Left renal pelvis (tissue), 4 donors: Measurements from ENCODE around the gene MACROD2. TPM values are rescaled to one million over a fixed set of nuclear protein-coding genes. Genes with fewer than 3 reads are reported as not detected.
"Not testable (repeated sequence)": the region's sequence is repeated elsewhere in the genome, so short reads cannot be mapped to it uniquely, and the experiment has no call there.

ENCODE experiments used
- DNase-seq, 4 donors: peaks; one replicate each; pipeline ENCODE4 v3.0.0-alpha.2; 2013; ENCODE audit warnings: low read depth in 4 of 4, low spot score in 3 of 4
- polyA plus RNA-seq, 4 donors: library from polyadenylated mRNA; unstranded; fragments of 120-200 nt; gene quantifications; one replicate each; pipeline ENCODE4 v1.2.1, GENCODE V29; 2013; ENCODE audit not compliant: insufficient read length in 4 of 4

The MACROD2 gene
- polyA plus RNA-seq, 4 donors: 7.0 to 17.8 (median 12.7) TPM

DNA sequence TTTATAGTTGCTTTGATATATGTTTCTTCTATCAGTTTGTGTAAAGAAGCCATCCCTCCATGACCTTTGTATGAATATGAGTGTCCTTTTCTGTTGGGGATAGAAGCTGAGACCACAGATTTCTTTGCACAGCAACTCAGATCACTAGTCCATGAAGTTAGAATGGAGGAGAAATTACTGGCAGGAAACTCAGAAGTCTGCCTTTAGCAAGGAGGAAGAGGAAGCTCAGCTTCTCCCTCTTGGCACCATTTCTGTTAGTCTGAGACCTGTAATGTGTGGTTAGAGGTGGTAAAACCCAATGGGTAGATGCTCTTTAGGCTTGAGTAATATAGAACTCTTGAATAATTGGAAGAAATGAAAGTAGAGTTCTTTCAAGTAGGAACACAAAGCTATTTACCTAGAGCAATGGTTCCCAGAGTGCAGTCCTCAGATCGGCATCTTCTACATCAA is 1337.4 kb downstream of the MACROD2 start:
- DNase-seq: no peak

DNA sequence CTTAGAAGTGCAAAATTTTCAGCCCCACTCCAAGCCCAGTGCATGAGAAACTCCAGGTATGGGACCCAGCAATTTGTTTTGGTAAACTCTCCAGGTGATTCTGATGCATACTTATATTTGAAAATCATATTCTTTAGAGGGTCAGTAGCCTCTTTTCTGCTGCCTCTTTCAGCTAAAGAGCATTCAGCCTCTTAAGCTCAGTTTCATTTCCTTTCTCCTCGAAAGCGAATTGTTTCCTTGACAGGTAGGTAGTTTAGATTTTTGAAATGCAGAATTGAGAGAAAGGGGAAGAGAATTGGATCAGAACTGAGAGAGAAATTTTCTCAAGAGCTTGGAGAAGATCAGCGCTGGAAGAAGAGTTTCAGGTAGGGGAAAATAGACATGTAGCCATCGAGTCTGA is 1337.9 kb downstream of the MACROD2 start:
- no peak for DNase-seq

DNA sequence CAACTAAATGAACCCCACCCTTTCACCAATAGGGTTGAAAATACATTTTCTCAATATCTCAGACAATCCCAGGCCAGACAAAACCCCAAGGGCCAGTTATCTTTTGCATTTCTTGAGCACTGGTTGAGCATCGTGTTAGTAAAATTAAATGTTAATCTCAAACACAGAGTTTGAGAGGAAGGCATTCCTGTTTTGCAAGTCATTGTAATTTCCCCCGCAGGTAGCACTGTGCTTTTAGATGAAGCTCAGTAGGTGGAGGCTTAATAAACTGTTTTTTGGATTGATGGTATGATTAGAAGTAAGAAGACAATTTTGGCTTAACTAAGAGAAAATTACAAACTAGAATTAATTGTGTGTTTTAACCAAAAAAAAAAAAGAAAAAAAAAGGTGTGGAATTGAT is 1340.7 kb downstream of the MACROD2 start:
- no peak for DNase-seq

DNA sequence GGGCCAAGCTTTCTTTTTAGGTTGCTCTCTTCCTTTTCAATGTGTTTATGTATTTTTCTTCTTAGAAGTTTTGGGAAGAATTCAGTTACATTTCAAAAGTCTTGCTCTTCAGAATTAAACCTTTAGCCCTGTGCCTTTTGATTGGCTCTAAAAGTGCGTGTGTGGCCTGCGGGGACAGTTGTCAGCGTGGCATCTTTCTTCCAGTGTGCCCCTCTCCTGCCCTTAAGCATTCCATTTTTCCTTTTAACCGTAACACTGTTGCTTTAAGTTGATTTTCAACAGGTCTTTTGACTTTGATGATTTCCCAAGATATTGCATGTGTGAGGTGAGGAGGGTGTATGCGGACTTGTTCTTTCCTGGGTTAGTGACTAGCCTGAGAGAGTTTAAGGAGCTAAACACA is 1341.2 kb downstream of the MACROD2 start:
- DNase-seq: no peak

DNA sequence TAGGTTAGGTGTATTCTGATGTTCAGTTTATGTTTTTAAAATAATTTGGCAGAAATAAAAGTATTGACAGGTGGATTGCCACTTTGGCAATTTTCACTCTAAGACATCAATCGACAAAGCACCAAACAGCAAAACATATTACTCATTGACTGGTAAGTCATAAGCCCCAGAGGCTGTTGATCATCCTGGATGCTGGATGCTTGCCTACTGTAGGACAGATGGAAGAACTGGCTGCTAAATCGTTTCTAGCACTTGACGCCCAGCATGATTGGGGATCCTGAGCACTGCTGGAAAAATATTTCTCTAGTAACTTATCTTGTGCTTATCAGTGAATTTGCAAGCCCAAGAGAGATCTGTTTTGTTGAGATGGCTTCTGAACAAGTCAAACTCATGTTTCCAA is 1343.9 kb downstream of the MACROD2 start:
- DNase-seq: no peak

DNA sequence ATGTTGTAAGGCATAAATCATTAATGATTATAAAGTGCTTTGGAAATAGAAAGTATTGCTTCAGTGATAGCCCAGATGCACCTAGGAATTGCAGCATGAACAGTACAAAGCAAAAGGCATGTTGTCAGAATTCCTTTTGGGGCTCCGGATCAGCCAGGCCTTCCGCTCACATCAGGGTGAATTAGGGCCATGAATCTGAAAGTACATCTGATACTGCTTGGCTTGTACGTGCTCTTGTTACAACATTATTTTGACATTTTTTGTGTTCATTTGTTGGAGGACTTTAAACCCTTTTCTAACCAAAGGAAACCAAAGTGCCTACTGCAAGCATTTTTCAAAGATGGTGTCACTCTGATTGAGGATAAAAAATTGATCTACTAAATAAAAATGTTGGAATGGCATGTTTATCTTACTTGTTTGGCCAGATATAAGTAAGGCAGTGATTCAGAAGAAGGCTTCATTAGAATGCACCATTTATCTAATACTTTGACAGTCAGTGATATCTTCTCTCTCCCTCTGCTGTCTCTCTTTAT is 1347.7 kb downstream of the MACROD2 start:
- no peak for DNase-seq

DNA sequence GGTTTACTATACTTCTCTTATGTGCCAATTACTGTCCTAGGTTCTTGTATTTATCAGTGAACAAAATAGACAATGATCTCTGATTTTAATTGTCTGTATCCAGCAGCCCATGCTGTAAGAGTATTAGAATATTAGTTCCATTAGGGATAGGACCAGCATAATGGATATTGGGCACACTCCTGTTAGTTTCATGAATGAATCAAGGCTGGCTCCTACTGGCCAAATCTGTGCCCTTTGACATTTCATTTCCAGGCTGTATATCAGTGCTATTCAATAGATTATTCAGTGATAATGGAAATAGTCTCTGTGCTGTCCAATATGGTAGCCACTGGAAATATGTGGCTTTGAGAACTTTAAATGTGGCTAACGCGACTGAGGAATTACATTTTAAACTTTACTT is 1350.0 kb downstream of the MACROD2 start:
- no peak for DNase-seq

DNA sequence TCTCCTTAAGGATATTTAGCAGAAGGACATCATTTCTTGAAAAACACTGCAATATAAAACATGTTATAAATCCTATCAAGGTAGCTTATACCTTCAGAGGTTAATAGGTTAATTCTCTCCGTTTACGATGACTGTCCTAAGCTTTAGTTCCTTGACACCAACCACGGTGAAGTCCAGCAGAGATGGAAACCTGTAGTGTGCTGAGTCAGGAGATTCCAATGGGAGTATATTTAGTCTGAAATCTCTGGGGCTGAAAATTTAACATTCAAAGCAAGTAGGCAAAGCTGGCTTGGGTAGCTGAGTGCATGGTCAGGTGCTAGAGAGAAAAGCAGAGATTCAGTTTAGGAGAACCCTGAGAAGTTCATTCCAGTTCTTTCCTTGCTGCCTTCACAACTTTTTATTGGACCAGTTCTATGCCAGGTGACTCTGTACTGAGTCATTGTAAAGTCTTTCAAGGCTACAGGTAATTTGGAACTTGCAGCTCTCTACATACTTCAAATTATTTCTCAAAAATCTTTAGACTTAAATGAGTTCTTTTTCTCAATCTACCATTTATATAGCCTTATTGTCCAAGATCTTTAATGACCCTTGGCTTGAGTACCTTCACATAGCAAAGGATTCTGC is 1351.5 kb downstream of the MACROD2 start:
- DNase-seq: no peak

DNA sequence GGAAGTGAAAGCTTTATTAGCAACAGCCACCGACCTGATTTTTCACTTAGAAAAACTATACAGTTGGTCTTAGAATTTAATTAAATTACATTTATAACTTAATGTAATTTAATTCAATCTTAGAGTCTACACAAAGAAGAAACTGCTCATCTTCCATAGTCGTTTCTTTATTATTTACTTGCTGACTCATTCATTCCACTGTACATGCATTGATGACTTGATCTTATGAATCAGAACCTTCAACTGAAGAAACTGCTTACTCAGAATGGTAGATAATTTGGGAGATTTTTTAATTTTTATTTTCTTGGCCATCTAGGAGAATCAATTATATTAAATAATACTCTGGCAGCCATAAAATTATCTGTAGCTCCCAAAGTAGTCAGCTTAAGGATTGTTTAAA is 1363.7 kb downstream of the MACROD2 start:
- DNase-seq: no peak

DNA sequence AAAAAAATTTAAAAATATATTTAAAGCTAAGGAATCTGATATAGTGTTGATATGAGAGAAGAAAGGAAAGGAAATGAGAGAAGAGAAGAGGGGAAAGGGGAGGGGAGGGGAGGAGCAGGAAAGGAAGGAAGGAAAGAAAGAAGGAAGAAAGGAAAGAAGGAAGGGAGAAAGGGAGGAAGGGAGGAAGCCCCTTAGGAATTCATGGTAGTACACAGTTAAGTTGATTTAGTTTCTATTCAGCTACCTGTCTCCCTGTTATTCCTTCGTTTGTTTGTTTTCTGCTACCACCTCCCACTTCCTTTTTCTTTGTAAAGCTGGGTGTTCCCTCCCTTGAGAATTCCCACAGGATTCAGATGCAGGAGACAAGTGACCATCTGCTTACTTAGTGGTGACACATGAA is 1367.5 kb downstream of the MACROD2 start:
- no peak for DNase-seq

DNA sequence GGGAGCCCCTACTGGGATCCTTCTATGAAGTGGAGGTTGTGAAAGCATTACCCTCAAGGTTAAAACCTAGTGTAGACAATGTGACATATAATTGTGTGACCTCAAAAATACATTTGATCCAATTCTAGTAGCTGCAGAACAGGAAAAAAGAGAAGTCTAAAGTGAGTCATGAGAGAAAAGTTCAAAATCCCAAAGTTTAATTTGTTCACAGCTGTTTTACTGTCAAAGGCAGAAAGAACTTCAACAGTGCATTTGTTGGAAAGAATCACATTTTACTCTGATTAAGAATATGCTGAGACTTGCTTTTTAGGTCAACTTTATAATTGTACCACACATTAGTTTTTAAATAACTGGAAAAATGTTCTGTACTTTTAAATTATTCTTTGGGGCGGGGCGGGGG is 1369.5 kb downstream of the MACROD2 start:
- DNase-seq: no peak

DNA sequence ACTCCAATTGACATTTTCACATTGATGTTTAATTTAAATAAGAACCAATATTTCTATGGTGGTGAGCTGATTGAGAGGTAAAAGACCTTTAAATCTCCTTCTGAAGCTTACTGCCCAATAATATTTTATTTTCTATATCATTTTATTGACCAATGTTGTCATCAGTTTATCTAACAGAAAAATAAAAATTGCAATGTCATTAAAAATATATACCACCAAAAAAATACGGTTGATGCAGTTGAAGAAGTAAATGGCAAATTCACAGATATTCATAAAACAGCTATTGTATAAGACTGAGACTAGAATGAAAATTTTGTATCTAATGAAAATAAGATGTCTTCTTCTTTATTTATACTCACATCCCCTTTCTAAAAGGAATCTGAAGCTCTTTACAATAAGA is 1375.1 kb downstream of the MACROD2 start:
- DNase-seq: no peak

DNA sequence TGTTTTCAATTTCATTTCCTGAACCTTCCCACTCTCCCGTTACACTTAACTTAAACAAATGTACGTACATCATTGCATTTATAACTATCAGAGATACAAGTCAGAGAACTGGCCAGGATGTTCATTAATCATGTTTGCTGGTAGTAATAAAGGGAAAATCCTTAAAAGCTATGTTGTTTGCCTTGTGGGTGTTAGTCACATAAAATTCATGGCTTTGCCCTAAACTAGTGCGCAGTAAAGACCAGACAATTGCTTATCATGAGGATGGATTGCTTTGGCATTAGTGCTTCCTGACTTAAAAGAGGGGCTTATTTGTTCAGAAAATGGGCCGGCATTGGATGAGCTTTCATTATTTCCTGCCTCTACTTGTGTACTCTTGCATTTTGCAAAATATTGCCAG is 1379.4 kb downstream of the MACROD2 start:
- DNase-seq: no peak

DNA sequence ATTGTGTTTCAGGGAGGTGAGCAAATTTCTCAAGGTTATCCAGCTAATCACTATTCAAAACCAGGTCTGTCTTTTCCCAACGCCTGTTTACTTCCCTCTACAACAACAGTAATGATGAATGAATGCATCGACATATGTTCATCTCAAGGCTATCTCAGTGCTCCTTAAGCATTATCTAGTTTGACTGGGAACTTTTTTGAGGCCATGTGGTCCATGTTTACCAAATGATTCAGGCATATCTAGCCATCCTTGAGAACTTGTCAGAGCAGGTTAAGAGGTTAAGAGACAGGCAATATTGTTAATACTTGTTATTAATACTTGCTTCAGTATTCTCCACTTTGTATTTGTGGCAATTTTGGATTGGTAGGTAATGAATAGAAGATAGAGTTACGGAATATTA is 1380.5 kb downstream of the MACROD2 start:
- DNase-seq: no peak

DNA sequence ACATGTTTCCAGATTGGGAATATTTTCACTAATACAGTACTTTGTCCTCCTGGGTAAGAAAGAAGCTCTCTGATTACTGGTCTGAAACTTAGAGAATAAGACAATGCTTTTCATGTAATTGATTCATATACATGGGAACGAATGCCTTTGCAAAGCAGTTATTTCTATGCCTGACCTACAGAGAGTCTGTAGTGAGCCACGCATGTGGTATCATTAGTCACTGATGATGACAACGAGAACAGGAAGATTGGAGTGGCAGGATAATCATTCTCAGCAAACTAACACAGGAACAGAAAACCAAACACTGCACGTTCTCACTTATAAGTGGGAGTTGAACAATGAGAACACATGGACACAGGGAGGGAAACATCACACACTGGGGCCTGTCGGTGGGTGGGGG is 1382.3 kb downstream of the MACROD2 start:
- not testable (repeated sequence) for DNase-seq

DNA sequence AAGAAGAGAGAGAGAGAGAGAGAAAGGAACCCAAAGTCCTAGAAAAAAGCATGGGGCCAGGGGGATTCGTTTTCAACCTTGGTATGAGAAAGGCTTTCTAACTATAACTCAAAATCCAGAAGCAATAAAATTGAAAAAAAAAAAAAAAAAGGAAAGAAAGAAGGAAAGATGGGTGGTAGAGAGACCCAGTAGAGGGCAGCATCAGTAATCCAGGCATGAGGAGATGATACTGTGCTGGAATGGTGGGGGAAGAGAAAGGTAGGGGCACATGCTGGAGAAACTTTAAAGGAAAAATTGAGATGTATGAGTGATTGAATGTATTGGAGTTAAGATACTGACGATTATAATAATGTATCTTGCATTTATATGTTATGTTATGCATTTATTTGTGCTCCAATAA is 1382.8 kb downstream of the MACROD2 start:
- DNase-seq: no peak

DNA sequence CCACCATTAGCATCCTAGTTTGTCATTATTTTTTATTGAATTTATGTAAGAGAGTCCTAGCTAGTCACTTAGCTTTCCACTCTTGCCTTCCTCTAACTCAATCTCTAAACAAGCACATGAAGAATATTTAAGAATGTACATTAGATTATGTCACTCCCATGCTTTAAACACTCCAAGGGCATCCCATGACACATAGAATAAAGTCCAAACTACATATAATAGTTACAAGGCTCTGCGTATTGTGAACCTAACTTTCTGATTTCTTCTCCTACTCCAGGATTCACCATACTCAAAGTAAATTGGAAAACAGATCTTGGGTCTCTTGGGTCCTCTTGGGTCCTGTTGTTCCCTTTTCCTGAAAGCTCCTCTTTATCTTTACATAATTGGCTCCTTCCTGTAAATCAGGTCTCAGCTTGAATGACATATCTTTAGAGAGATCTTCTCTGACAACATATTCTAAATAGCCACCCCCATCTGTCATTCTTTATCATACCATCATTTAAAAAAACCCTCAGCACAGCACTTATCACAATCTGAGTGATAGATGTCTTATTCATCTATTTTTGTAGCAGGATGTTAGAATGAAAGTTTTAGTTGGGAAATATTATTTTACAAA is 1384.5 kb downstream of the MACROD2 start:
- no peak for DNase-seq

DNA sequence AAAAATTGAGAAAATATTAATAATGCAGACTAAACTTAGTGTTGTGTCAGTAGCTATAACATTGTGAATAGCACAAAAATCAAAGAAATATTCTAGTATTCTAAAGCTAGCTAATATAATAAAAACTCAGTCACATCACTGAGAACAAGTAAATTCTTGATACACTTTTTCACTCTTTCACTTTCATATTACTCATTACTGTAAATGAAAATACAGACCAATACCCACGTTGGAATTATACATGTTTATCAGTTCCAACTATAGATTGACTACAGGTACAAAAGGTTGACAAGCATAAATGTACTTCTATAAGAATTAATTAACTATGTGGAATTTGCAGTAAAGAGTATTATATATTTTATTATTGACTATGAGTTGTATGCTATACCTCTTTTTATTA is 1385.5 kb downstream of the MACROD2 start:
- no peak for DNase-seq

DNA sequence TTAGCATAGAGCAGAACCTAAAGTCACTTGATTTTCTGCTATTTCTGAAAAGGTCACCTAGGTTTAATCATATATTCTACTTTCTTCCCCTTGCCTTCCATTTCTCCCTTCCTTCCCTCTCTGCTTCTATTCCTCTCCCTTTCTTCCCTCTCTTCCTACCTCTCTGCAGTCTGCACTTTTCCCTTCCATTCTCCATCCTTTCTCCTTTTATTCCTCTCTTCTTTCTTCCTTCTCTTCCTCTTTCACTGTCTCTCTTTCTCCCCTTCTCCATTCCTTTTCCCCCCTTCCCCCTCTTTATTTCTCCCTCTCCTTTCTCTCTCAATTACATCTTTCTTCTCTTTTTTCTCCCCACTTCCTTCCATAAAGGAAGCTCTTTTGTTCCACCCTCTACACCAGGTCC is 1391.9 kb downstream of the MACROD2 start:
- no peak for DNase-seq

DNA sequence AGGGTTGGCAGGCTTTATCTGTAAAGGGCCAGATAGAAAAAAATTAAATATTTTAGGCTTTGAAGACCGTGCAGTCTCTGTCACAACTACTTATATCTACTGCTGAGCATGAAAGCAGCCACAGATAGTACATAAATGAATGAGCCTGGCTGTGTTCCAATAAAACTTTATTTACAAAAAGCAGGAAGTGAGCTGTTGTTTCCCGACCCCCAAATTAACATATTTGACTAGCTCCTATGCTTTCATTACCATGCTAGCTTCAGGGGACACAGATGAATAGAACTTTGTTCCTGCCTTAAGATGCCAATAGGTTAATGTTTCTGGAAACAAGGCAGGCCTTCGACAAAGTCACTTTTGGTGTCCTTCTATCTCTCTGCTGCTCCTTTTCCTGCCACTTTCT is 1400.1 kb downstream of the MACROD2 start:
- no peak for DNase-seq

DNA sequence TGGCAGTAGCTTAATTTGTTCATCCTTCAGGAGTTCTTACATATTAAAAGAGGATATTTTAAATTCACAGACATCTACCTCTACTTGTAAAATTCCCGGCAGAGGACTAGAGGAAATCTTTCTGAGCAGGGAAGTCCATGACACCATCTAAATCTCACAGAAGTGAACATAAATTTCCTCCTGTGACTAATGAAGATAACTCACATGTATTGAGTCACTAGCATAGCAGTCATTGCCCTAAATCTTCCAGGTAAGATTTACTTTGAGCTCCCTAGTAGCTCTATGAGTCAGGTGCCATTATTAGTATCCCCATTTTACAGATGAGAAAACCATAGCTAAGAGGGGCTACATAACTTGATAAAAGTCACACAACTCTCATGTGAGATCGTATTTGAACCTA is 1400.7 kb downstream of the MACROD2 start:
- DNase-seq: no peak

DNA sequence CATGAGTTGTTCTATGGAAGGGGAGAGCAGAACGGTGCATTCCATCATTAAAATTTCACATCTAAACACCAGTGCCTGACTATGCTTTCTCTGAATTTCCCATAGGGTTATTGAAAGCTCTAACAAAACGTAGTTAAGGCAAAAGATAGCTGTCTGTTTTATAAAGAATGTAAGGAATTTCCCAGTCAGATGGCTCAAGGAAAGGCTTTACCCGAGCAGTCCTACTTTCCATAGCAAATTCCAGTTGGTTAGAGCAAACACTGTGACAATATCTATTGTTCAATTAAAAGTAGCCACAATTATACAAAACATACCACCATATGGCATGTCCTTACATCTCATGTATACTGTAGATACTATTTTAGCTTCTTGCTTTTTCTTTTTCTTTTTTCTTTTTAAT is 1401.6 kb downstream of the MACROD2 start:
- DNase-seq: no peak

DNA sequence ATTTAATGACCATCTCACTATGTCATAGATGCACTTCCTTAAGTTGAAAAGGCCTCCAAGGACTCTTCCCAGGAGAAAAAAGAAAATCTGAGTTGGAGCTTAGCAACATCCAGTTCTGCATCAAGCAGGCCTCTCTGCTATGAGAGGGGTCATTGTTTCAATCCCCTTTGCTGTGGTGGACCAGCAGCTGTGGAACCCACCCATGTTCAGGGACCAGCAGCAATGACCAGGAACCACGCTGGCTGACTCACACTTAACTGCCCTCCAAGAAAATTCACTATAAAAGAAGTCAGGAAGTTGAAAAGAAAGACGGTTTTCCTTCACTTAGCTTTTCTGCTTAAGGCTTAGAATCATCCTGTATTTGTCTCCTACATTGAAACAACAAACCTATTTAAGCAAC is 1404.5 kb downstream of the MACROD2 start:
- DNase-seq: no peak
